Cerebellar cortex (tissue), 1 donor: Measurements from ENCODE around the gene CXCL1.
"Not testable (repeated sequence)": the region's sequence is repeated elsewhere in the genome, so short reads cannot be mapped to it uniquely, and the experiment has no call there.

ENCODE experiments used
- DNase-seq: peaks from one replicate; pipeline ENCODE4 v3.0.0-alpha.2; 2015; ENCODE audit warnings: low spot score

Gene CXCL1

DNA sequence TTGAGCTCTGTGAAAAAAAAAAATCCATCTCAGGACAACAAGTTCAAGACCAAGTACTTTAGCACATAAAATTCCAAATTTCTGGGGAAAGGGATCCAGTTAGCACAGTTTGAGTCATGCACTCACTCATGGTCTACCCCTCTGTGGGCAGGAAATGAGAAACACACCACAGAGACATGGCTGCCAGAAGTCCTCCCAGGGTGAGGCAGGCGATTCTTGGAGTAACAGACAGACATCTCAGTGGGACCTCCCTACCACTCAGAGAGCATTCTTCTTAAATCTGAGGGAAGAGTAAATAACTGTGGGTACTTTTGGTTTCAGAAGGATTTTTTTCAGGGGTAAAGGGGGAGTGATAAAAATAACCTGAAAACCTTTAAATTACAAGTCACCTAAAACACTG lies 14.1 kb downstream of the CXCL1 start:
- no peak for DNase-seq

DNA sequence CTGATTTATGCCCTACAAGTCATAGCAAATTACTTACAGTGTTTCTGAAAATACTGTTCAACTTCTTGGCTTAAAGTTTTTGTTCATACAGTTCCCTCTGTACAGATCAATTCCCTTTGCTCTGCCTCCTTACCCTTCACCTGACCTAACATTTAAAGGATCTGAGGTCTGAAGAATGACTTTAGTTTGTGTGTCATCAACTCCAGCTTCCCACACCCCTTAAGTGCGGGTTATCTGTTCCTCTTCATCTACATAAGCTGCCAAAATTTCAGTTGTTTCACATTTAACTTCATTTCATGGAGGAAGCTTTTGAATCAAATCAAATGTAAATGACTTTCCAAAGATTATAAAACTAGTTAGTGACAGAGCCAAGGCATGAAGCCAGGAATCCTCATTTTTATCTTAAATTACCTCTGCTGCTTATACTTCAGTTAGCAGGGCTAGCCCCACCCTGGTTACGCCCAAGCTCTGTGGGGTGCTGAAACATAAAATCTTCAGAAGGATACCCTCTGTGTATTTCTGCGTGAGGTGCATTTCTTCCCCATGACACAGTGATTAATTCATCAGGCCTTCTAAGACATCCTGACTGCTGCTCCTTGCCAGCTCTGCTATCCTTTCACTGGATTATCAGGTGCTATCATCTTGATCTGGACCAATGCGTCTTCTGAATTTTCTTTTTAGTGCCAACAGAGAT lies 16.5 kb downstream of the CXCL1 start:
- no peak for DNase-seq

DNA sequence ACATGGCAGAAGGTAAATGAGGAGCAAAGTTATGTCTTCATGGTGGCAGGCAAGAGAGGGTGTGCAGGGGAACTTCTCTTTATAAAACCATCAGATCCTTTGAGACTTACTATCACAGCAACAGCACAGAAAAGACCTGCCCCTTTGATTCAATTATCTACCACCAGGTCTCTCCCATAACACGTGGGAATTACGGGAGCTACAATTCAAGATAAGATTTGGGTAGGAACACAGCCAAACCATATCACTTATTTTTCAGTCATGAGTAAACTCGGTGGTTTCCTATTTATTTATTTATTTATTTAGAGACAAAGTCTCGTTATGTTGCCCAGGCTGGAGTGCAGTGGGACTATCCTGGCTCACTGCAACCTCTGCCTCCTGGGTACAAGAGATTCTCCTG lies 22.1 kb downstream of the CXCL1 start:
- DNase-seq = no peak

DNA sequence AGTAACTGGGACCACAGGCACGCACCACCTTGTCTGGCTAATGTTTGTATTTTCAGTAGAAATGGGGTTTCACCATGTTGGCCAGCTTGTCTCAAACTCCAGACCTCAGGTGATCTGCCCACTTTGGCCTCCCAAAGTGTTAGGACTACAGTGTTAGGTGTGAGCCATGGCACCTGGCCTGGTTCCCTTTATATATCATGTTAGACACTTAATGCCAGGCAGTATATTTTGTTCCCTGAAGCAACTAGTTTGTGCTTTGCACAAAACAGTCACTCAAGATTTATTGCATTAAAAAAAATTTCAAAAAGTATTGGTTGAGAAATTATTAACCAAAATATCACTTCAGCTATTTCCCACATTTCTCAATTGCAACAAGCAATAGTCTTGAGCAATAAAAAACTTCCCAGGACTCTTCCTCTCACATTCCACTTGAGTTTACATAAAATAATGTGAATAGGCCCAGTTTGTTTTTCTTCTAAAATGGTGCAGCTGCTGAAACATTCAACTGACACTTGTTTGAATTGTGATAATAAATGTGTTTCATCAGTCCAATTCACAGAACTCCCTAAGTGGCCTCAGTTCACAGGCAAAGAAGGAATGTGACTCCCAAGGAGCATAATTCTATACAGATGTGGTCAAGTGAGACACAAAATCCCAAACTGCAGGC lies 22.7 kb downstream of the CXCL1 start:
- no peak for DNase-seq

DNA sequence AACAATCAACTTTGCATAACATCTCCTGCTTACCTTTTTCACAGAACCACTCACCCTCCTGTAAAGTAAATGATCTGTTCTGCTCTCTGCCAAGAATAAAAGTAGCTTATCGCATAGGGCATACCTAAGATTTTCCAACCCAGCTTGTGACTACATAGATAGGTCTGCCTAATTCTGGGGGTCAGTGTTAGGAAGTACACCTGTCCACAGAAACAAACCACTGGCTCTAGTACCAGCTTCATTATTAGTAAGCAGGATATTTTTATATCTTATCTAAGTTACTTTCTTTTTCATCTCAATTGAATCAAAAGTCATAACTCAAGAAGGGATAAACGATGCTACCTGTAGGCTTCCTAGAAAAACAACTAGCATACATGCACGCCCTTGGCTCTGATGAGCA lies 23.8 kb downstream of the CXCL1 start:
- DNase-seq = no peak

DNA sequence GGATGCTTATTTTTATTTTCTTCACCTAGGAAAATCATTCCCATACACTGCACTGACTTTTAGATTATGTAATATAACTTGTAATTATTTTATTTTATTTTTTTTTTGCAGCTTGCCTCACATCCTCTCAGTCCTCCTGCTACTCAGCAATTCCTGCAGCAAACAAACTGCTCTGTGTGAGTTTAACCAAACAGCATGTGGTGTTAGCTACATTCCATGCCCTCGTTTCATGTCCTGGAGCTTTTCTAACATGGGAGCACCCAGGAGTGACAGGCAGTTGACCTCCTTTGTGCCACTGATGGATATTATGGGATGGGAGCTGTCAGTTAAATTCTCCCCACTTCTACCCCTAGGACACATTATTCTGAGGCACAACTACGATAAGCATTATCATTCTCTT lies 24.8 kb downstream of the CXCL1 start:
- no peak for DNase-seq

DNA sequence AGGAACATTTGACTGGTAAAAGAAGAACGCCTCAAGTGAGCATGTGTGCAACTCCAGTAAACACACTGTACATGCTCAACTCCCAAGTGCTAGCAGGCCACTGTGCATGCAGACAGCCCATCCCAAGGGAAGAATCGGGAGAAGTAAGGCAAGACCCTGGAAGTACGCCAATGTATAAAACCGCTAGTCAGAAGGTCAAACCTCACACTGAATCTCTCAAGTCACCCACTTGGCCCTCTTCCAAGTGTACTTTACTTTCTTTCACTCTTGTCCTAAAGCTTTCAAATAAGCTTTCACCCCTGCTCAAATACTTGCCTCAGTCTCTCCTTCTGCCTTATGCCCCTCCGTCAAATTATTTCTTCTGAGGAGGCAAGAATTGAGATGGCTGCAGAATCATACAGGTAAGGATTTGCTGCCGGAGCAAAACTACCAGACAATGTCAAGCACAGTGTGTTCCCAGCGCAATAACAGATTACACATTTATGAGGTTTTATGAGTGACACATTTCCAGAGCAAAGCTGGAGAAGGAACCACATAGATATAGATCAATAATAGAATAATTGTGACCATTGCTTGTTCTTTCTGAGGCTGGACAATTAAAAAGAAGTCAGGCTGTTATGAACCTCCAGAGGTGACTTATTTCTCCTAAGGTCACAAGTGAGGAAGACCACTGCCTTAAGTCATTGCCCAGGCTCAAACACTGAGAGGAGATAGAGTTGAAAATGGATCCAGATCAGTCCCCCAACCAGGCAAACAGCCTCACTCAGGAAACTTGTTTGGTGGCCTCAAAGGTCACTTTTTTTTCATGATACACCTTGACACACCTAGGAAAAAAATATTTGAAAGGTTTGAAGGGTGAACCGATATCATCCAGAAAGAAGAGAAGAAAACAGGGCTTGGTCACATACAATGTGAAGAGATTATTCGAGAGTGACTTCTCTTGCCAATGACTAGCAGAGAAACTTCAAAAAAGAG lies 26.3 kb downstream of the CXCL1 start:
- no peak for DNase-seq

DNA sequence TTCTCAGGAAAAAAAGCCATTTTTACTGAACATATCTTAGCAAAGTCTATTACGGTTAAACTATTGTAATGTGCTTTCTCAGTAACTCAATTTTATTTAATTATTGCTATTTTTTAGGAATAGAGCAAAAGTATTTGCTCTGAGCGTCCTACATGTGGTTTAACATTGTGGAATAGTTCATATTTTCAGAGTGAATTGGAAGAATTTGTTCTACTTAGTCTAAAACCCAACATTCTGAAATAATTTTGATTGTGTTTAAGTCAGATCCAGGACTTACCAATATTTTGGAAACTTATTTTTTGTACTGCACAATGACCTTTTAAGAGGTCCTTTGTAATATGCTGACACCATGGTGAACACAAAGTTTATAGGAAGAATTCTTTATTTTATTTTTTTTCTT lies 27.2 kb downstream of the CXCL1 start:
- DNase-seq = no peak

DNA sequence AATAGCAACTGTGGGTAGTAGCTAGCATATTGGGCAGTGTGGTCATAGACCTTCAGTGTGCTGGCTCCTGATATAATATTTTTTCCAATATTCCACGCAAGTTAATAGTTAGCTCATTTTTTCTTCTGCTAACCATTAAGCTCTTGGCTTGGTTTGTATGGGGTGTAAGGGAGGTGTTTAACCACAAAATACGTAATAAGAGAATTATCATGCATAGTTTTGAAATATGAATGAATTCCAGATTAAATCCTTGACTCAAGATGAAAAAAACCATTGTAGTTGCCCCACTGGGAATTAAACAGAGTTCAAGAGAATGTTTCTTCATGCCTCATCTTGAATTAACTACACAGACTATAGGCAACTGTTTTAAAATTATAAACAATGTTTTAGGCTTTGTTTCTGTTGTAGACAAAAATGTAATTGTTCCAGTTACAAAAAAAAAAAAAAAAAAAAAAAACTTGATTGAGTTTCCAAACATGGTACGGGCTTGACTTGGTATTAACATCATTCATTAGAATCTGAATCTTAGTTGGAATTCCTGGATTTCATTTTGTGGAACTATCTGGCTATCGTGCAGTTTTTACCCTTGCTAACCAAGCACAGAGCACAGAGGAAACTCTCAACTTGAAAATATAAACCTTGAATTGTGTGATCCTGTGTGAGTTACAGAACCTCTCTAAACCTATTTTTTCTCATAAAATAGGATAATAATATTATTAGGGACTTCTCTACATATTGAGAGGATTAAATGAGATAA lies 28.4 kb downstream of the CXCL1 start:
- no peak for DNase-seq

DNA sequence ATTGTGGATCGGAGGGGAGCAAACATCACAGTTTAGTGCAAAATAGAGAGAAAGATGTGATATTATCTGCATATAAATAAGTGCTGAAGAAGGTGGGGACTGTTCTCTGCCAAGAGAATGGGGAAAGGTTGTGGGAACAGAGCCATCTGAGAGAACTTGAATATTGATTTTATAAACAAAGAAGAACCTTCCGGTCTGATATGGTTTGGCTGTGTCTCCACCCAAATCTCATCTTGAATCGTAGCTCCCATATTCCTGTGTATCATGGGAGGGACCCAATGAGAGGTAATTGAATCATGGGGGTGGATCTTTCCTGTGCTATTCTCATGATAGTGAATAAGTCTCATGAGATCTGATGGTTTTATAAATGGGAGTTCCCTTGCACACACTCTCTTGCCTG lies 30.1 kb downstream of the CXCL1 start:
- not testable (repeated sequence) for DNase-seq

DNA sequence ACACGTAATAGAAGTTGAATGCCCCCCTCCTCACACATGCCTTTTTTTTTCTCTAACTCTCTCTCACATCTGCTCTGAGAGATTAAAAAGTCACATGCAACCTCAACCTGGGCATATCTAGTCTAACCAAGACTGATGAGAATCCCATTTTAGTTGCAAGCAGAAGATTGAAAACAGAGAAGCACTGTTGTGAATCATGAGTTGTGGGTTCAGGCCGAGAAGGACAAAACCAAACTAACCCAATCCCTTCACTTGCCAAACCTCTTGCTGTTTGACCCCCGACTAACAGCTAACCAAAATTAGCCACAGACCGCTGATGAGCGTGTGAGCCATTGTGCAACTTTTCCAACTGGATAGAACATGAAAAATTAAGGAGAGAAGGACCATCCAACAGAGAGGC lies 31.8 kb downstream of the CXCL1 start:
- no peak for DNase-seq

DNA sequence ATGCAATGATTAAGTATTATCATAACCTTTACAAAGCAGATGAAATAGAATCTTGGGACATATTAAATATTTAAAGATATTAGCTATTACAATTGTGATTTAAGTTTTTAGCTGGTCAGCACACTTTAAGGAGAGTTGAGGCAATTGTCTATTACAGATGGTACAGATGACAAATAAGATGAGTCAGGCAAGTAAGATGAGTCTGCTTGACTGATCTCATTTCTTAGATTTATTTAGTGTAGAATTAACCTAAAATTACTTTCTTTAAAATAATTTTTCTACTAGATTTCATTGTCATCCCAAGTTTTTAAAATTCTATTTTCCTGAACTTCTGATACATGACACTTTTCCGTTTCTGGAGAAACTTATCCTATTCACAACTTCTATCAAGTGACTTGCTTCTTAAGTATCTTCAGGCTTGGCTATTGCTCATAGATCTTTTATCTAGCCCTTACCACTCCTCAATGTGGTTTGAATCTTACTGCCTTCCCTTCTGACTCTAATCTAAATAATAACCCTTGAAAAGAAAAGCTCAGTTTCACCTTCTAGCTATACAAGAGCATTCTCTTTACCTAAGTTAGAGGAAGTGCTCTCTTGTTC lies 32.9 kb downstream of the CXCL1 start:
- no peak for DNase-seq

DNA sequence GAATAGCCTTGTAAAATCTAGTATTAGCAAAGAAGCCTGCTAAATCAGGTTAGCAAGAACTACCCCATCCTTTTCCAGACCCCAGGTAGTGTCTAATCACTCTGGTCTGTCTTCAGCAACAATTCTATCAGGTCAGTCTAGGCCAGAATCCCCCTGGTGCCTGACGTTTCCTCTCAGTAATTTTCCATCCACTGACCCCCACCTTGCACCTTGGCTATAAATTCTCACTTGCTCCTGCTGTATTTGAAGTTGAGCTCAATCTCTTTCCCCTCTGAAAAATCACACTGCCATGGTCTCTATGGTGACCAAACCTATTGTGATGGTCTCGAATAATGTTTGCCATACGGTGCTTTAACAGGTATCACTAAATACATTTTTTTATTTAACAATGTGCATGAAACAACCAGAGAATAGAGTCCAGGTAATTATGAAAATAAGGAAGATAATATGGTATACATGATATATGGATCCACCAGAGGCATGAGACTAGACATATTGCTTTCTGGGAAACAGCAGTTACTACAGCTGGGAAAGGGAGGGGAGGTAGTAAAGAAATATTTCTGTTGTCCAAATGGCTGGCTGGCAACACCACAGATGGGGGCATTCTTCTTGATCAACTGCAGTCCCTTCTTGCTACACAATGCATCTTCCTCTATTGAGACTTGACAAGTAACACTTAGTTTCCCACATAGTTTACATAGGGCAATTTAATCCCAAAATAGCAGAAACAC lies 33.8 kb downstream of the CXCL1 start:
- DNase-seq = no peak

DNA sequence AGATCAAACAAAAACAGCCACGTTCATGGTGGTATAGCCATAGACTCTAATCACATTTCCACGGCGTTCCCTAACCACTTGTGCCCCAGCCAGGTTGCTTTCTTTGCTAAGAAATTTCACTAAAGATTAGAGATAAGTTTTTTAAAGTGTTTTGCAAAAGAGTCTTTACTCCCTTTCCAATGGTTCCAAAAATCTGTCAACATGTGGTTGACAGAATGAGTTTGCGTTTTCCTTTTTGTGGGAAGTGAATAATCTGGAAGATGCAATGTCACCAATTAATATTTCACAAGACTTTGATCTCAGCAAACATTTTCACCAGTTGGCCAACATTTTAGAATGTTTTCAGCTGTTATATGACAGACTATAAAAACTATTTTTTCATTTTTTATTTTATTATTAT lies 35.3 kb downstream of the CXCL1 start:
- no peak for DNase-seq

DNA sequence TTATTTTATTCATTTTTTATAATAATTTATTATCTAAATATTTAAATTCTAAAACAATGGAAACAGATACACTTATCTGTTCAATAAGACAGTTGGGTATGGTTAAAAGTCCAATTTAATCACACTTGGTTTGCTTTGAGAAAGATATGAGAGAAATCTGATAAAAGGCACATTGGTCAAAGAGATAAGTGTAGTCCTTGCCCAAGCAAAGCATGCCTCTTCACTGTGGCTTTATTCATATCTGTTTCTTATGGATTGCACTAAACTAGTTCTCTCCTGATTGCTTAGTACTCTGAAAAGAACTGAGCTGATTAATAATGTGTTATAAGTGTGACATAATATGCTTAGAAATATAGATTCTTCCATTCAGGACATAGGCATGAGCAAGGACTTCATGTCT lies 39.8 kb downstream of the CXCL1 start:
- DNase-seq = no peak

DNA sequence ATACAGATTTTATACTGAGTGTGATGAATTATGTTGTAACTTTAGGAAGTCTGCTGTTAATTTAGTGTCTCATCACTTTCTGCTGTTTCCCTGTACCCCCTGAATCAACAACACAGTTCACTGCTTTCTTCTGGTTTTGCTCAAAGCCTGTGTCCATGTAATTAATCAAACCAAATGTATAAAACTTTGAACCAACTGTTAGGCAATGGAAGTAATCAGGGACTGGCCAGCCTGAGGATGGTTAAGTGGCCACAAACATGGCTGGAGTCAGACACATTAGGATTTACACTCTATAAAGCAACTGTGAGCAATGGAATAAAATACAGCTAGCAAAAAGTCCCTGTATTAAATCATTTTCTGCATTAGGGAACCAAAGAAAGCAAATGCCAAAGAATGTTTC lies 42.6 kb downstream of the CXCL1 start:
- DNase-seq = no peak

DNA sequence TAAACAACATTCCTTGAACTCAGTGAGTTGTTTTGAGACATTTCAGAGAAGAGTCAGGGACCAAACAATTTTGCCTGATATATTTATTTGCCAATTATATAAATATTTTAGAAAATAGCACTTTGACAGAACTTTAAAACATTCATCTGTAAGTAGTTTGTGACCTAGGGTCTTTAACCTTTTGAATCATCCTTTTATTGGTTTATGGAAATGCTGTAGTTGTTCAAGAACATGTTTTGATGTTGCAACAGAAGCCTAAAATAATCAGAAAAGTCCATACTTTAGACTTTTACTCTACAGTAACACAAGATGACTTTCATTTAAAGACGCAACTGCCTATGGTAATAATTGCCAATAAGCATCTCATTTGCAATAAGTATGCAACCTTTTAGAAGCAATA lies 43.0 kb downstream of the CXCL1 start:
- DNase-seq = no peak

DNA sequence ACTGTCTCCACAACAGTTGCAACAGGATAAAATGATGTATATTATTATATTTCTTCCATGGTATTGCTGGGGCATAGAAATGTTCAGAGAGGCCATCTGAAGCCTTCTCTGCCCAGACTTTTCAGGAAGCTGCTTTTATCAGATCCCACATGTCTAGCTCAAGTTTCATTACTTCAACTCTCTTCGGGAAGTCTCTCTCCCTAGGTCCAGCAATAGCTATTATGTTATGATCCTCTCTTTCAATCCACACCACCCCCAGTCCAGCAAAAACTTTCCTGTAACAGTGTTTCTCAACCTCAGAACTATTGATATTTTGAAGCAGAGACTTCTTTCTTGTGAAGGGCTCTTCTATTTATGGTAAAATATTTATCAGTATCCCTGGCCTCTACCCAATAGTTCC lies 44.9 kb downstream of the CXCL1 start:
- no peak for DNase-seq

DNA sequence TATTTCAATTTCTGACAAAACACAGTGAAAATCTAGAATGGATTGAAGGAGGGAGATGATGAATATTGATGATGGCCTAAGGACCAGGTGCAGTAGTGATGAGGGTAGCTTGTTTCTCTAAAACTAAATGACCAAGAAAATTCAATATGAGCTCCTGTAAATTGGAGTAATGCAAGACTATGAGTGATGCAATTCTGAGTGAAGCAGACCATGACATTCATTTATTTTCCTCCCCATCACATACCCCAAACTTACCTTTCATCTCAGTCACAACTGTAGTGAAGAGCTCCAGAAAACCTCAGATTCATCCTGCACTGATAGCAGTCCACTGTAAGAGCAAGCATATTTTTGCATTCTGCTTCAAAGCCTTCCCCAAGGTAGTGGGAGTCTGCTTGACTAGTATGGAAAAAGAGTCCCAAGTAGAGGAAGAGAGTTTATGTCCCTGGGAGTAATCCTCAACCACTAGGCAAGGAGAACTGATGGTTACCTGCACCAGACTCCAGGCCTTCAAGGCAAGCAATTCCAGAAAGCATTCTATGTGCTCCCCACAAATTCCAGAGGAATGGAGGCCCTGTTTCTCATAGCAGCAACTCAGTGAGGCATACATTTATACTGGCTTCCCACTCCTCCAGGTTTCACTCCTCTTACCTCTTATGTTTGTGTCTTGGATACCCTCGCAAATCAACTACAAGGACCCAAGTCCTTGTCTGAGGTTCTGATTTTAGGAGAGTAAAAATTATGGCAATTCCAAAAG lies 47.2 kb downstream of the CXCL1 start:
- no peak for DNase-seq

DNA sequence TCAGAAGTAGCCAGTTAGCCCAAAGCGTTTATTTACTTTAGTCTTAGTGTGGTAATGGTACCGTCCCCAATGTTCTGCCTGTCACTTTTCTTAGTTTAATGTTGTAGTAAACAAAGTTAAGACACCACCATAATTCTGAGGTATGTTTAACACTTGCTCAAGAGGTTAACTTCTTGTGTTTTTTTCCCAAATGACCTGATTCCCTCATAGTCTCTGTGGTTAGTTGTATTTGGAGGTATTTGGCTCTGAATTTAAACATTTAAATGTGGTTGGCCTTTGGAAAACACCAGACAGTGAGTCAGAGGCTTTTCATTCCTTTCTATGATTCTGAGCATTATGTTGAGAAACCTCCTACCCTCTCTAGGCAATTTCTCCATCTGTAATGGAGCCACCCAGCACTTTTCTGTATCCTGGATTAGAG lies 47.9 kb downstream of the CXCL1 start:
- no peak for DNase-seq
